ENCODE data around the gene ACACA. TPM values are rescaled to one million over a fixed set of nuclear protein-coding genes. Genes with fewer than 3 reads are reported as not detected.
A peak's percentile ranks its signal among the peaks of the same experiment; 100 is the strongest.
"Not testable (repeated sequence)": the region's sequence is repeated elsewhere in the genome, so short reads cannot be mapped to it uniquely, and the experiment has no call there.

The ACACA gene
- total RNA-seq, result 99.9 TPM

GRCh38 chr17:37406635-37407461 is at the start of gene ACACA, which contains the start of gene TADA2A:
ACACA (minus strand) TSS chr17:37406836; CDS start chr17:37406299, 537 bp downstream.
TADA2A (plus strand) TSS chr17:37406886; CDS start chr17:37411366, 4,480 bp downstream.
- FAIRE-seq (no peak), DNase-seq (ENCODE audit: low spot score in 2 of 2) (peak; percentile 86 to 89)

DNA sequence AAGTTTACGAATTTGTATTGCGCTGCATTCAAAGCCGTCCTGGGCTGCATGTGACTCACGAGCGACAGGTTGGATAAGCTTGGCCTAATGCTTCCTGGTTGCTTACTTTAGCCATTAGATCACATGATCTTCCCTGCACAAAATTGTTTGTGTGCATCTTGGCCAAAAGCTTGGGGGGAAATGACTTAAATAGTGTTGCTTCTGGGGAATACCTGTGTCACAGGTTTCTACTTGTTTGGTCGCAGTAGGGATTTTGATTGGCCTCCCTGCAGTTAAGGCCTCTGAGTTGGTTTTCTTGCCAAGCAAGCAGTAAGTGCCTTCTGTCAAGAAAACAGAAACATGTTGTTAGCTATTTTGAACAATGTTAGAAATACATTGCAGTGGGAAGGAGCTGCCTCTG is 43.5 kb upstream of the ACACA start:
- FAIRE-seq (no peak), DNase-seq (ENCODE audit: low spot score in 2 of 2) (no peak)

DNA sequence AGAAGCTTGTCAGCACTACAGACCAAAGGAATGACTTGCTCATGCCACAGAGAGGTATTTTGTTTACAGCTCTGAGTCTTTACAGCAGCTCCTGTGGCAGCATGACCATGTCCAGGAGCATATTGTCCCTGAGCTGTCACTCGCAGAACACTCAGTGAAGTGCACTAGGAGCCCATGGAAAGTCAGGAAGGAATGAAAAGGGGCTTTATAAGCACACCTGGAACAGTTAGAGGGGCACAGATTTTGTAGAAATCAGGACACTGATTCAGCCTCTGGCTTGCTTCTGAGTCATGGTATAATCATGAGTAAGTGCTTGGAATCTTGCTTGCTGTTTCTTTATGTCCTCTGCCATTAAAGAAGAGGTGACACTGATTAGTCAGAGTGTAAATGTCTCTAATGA is 41.0 kb upstream of the ACACA start:
- FAIRE-seq, result no peak
- DNase-seq (ENCODE audit: low spot score in 2 of 2), result no peak

- no peak for DNase-seq (ENCODE audit: low spot score in 2 of 2)
- FAIRE-seq, result no peak
Measured at GRCh38 chr17:37446027-37446426, 39.4 kb upstream of the ACACA start.

DNA sequence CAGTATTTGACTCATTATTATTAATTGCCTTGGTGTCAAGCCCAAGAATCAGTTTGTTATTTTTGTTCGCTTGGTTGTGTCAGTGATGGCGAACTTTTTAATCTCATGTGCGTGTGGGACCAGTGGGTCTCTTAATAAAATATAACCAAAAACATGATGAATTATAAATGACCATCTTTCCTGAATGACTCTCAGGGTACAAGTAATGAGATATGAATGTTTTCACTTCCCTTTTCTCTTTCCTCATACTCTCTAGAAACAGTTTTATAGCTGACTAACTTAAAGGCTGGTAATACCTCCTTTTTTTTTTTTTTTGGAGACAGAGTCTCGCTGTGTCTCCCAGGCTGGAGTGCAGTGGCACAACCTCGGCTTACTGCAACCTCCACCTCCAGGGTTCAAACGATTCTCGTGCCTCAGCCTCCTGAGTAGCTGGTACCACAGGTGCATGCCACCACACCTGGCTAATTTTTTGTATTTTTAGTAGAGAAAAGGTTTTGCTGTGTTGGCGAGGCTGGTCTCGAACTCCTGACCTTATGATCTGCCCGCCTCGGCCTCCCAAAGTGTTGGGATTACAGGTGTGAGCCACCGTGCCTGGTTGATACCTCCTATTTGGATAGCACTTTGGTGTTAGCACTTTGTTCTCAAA is 34.9 kb upstream of the ACACA start:
- DNase-seq (ENCODE audit: low spot score in 2 of 2); FAIRE-seq: not testable (repeated sequence)

- FAIRE-seq, result no peak
Measured at GRCh38 chr17:37440424-37440823, 33.8 kb upstream of the ACACA start.

GRCh38 chr17:37438141-37438540 is 31.5 kb upstream of the ACACA start:
- no peak for FAIRE-seq
- no peak for DNase-seq (ENCODE audit: low spot score in 2 of 2)

More at GRCh38 chr17:37440424-37440823, 33.8 kb upstream of the ACACA start:
- DNase-seq (ENCODE audit: low spot score in 2 of 2), result no peak

DNA sequence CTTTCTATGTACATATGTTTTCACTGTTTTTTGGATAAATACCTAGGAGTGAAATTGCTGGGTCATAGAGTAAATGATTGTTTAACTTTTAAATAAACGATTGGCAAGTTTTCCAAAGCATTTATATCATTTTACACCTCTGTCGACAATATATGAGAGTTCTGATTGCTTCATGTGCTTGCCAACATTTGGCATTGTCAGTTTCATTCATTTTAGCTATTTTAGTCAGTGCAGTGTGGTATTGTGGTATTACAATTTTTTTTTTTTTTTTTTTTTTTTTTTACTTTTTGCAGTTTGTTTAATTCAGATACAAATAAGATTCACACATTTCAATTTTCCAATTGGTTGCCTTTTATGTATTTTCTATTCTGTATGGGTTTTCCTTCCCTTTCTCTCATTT is 26.0 kb upstream of the ACACA start:
- DNase-seq (ENCODE audit: low spot score in 2 of 2) (no peak), FAIRE-seq (no peak)

DNA sequence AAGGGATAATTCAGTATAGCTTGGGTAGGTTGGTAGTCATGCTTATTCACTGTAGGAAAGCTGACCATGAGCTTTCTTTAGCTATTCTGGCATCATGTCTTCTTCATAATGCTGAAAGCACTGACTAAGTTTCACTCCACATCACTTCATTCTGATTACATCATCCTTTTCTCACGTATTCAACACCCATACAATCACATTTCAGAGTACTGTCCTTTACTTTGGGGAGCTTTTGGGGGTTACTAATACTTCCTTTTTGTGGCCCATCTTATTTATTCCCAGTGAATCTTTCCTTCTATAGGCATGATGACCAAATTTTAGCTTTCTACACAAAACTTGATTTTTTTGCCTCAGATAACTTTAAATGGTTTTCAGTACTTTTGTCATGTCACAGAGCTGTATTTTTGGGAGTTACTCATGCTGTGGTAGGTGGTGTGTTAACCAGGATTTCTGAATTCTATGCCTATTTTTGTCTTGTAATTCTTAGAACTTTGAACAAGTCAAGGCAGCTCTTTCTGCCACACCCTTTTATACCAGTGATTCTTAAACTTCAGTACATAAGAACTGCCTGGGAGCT is 23.5 kb upstream of the ACACA start:
- FAIRE-seq (no peak), DNase-seq (ENCODE audit: low spot score in 2 of 2) (no peak)

DNA sequence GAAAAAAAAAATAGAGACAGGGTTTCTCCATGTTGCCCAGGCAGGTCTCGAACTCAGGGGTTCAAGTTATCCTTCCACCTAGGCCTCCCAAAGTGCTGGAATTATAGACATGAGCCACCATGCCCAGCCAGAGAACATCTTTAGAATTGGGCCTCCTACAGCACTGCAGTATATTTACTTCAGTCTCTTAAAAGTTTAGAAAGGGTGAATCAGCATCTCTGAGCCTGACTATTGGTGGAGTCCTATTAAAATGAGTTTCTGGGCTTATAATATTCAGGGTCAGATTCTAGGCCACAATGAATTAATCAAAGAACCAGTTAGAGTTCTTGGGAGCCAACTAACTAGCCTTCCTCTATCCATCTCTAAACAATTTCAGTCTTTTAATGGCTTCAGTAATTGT is 22.8 kb upstream of the ACACA start:
- FAIRE-seq (no peak), DNase-seq (ENCODE audit: low spot score in 2 of 2) (no peak)

DNA sequence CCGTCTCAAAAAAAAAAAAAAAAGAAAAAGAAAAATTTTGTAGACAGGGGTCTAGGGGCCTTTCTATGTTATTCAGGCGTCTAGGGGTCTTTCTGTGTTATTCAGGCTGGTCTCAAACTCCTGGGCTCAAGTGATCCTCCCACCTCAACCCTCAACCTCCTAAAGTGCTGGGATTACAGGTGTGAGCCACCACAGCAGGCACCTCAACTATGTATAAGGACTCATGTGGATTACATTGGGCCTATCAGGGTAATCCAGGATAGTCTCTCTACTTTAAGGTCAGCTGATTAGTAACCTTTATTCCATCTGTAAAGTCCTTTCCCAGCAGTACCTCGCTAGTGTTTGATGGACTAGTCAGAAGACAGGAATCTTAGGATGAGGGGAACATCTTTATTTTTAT is 22.4 kb upstream of the ACACA start:
- no peak for FAIRE-seq
- no peak for DNase-seq (ENCODE audit: low spot score in 2 of 2)

- FAIRE-seq, result no peak
- DNase-seq (ENCODE audit: low spot score in 2 of 2), result no peak
Measured at GRCh38 chr17:37425268-37425667, 18.6 kb upstream of the ACACA start.

DNA sequence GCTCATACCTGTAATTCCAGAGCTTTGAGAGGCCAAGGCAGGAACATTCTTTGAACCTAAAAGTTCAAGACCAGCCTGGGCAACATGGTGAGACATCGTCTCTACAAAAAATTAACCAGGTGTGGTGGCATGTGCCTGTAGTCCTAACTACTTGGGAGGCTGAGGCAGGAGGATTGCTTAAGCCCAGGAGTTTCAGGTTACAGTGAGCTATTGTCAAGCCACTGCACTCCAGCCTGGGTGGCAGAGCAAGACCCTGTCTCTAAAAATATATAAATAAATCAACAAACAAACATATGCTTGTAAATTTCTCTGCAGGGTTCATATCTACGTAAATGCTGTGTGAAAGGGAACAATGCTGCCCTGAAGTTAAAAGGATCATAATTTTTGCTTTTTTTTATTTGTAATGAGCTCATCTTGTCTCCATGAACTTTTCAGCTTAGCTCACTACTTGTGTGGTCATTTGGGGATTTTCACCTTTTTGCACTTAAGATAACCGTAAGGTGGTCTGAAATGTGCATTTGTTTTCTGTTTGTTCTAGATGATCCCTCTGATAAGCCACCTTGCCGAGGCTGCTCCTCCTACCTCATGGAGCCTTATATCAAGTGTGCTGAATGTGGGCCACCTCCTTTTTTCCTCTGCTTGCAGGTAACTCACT is 16.5 kb upstream of the ACACA start:
- FAIRE-seq, result no peak
- no peak for DNase-seq (ENCODE audit: low spot score in 2 of 2)

- no peak for DNase-seq (ENCODE audit: low spot score in 2 of 2)
Measured at GRCh38 chr17:37417852-37418251, 11.2 kb upstream of the ACACA start.

GRCh38 chr17:37413875-37414519 is 7.4 kb upstream of the ACACA start:
- no peak for FAIRE-seq
- no peak for DNase-seq (ENCODE audit: low spot score in 2 of 2)

More at GRCh38 chr17:37417852-37418251, 11.2 kb upstream of the ACACA start:
- no peak for FAIRE-seq

DNA sequence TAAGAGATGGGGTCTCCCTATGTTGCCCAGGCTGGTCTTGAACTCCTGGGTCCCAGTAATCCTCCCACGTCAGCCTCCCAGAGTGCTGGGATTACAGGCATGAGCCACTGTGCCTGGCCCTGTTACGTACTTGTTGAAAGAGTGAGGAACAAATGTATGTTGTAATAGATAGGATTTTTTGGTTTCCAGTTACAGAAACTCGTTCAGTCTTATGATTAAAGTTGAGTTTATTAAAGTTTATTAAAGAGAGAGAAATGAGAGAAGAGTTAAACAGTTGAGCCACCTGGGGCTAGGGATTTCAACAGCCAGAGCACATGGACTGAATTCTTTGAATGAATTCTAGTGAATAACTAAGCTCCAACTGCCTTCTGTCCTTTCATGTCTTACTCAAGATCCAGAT is 3.7 kb upstream of the ACACA start:
- DNase-seq (ENCODE audit: low spot score in 2 of 2), result no peak
- no peak for FAIRE-seq

DNA sequence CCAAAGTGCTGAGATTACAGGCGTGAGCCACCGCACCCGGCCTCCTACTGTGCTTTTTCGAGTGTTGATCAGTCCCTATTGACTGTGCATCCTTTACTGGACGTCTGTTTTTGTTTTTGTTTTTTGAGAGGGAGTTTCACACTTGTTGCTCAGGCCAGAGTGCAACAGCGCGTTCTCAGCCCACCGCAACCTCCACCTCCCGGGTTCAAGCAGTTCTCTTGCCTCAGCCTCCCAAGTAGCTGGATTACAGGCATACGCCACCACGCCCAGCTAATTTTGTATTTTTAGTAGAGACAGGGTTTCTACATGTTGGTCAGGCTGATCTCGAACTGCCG is 1.5 kb upstream of the ACACA start:
- not testable (repeated sequence) for DNase-seq (ENCODE audit: low spot score in 2 of 2); FAIRE-seq

DNA sequence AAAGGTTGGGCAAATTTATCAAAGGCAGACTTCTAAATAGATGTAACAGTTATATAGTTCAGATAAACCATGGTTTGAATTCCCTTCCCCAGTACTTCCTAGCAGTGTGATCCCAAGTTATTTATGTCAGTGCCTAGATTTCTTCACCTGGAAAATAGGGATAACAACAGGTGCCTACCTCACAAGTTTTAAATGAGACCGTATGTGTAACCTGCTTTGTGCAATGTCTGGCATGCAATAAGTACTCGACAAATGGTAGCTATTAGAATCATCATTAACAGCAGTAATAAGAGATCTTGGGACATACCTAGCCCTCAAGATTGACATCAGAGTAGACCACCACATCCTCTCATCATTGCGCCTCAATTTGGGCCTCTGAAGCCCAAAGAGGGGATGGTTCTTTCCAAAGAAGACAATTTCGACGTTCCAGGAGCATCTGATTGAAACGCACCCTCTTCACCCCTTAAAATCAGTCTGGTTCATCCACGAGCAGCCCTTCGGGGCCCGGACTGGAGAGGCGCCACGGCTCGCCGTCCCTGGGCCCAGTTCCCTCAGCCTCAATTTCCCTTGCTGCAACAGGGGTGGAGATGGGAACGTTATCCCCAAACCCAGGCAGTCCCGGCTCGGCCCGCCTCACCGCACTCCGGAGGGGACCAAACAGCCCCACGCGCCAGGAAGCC is 541 bp downstream of the ACACA start:
- FAIRE-seq, result no peak
- DNase-seq (ENCODE audit: low spot score in 2 of 2), result no peak

- FAIRE-seq, result not testable (repeated sequence)
Measured at GRCh38 chr17:37405522-37405921, 1.1 kb downstream of the ACACA start.

DNA sequence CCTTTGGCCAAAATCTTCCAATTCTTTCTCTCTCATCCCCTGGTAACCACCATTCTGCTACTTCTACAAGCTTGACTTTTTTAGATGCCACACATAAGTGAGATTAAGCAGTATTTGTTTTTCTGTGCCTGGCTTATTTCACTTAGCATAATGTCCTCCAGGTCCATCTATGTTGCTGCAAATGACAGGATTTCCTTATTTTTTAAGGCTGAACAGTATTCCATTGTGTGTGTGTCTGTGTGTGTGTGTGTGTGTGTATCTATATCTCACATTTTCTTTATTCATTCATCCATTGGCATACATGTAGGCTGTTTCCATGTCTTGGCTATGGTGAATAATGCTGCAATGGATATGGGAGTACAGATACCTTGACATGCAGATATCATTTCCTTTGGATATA is 6.1 kb downstream of the ACACA start:
- no peak for FAIRE-seq
- DNase-seq (ENCODE audit: low spot score in 2 of 2), result no peak

More at GRCh38 chr17:37405522-37405921, 1.1 kb downstream of the ACACA start:
- DNase-seq (ENCODE audit: low spot score in 2 of 2), result not testable (repeated sequence)

Measured in frontal cortex (tissue), 4 donors.